ENCODE results near the gene MICB.

The MICB gene

DNA sequence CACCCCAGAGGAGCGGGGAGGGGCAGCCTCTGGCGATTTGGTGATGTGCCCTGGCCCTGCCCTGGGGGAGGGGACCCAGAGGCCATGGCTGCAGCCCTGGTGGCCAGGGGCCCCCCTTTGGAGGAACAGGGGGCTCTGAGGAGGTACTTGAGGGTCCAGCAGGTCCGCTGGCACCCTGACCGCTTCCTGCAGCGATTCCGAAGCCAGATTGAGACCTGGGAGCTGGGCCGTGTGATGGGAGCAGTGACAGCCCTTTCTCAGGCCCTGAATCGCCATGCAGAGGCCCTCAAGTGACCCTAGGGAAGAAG is 60.3 kb downstream of the MICB start:
- DNase-seq (ENCODE audit: low read depth): no peak
- no peak overlapping the region for H3K4me3 ChIP-seq (ENCODE audit: low read length)
- TF ChIP-seq, protein P1, sequence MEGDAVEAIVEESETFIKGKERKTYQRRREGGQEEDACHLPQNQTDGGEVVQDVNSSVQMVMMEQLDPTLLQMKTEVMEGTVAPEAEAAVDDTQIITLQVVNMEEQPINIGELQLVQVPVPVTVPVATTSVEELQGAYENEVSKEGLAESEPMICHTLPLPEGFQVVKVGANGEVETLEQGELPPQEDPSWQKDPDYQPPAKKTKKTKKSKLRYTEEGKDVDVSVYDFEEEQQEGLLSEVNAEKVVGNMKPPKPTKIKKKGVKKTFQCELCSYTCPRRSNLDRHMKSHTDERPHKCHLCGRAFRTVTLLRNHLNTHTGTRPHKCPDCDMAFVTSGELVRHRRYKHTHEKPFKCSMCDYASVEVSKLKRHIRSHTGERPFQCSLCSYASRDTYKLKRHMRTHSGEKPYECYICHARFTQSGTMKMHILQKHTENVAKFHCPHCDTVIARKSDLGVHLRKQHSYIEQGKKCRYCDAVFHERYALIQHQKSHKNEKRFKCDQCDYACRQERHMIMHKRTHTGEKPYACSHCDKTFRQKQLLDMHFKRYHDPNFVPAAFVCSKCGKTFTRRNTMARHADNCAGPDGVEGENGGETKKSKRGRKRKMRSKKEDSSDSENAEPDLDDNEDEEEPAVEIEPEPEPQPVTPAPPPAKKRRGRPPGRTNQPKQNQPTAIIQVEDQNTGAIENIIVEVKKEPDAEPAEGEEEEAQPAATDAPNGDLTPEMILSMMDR (IDR thresholded peaks at IDR 0.05; ENCODE audit: insufficient read depth, low read depth, low read length, missing control alignments): no peak

DNA sequence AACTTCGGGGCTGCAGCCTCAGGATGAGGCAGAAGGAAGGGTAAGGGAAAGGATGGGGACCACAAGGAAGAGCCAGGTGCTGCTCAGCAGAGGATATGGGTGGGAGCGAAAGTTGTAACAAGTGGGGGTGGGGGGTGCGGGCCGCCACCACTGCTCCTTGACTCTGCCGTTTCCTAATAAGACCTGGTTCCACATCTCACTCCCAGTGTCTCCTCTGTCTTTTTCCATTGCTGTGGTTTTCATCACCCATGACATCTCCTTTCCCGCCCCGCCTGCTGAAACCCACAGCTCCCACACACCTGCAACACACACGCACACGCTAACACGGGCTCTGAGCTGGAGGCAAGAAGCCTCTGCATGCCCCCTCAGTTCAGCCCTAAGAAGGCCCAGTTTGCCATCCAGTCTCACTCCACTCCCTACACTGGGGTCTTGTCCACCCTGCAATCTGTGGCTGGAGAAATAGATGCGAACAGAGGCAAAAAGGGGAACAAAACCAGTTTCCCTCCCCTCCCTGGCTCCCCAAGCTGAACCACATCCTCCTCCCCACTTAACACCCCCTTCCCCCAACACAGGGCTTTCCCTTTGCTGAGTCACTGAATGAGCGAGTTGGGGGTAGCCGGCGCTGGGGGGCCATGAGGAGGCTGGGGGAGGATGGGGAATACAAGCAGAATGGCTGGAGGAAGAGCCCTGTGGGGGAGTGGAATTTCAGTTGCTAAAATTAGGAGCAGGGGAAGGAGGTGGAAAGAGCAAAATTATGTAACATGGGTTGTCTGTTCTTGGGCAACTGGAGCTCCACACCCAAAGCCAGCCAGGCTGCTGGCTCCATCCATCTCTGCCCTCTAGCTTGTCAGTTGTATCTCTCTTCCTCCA is 60.9 kb downstream of the MICB start:
- no peak for DNase-seq (ENCODE audit: low read depth)
- TF ChIP-seq, protein P1 (IDR thresholded peaks at IDR 0.05; ENCODE audit: insufficient read depth, low read depth, low read length, missing control alignments): no peak
- H3K4me3 ChIP-seq (ENCODE audit: low read length): no peak overlapping the region

DNA sequence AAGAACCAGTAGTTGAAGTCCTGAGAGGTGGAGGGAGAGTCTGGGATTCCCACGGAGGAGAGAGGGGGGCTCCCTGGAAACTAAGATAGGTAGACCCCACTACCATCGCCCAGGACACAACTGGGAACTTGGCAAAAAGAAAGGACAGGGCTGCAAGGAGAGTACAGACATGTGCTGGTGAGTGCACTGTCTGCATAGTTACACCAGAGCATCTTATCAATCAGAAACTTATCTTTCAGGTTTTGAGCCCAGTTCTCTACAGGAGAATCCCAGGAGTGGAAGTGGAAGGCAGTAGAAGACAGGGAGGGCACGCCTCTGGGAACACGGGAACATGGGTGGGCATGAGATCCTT is 61.6 kb downstream of the MICB start:
- H3K4me3 ChIP-seq (ENCODE audit: low read length): no peak overlapping the region
- DNase-seq (ENCODE audit: low read depth): no peak

DNA sequence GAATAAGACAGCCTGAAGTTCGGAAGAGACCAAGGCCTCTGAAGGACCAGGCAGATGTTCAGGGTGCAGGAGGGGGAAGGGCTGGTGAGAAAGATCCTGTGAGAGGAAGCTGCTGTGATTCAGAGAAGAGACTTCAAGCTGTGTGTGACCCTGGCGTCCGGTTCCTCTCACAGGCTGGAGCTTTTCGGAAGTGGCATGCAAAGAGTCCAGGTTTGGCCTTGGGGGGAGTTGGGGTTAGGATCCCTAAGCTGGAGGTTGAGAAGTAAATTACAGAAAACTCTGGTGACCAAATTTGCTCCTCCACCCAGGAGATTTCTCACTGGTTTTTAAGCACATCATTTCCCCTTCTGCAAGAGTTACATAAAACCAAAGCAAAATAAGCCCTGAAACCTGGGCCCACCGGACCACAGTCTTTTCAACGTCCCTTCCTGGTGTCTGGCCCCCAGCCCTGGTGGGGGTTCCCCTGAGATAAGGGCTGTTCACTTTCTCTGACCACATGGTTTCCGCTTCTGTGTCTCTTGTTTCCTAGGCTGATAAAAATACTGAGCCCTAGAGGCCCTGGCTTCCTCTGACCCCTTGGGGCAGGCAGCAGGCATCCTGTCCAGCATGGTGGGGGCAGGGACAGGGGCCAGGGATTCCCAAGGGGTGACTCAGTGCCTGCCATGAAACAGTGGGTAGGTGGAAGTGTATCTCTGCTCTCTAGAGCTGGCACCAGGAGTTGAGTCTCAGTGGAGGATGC is 62.2 kb downstream of the MICB start:
- peak; percentile 51 for DNase-seq (ENCODE audit: low read depth)
- no peak overlapping the region for H3K4me3 ChIP-seq (ENCODE audit: low read length)
- TF ChIP-seq, protein P1 (IDR thresholded peaks at IDR 0.05; ENCODE audit: insufficient read depth, low read depth, low read length, missing control alignments): no peak

More for the DNA sequence above, 61.6 kb downstream of the MICB start:
- TF ChIP-seq, protein P1 (IDR thresholded peaks at IDR 0.05; ENCODE audit: insufficient read depth, low read depth, low read length, missing control alignments): no peak

DNA sequence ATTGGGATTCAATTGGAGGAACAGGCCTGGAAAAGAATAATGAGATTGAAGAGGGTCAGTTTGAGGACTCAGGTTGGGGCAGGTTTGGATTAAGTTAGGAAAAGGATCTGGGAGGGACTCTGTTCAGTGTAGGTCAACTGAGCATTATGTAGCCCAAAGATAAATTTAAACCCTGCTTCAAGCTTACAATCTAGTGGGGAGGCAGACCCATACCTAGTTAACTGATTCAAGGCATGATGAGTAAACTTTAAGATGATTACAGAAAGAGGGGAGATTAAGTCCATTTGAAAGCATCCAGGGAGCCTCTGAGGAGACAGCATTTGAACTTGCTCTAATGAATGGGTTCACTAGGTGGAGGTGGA is 62.7 kb downstream of the MICB start:
- no peak overlapping the region for H3K4me3 ChIP-seq (ENCODE audit: low read length)
- no peak for DNase-seq (ENCODE audit: low read depth)
- TF ChIP-seq, protein P1 (IDR thresholded peaks at IDR 0.05; ENCODE audit: insufficient read depth, low read depth, low read length, missing control alignments): no peak
